DOHH2 (cell line): ENCODE measurements around the gene CRYGD.
"Not testable (repeated sequence)": the region's sequence is repeated elsewhere in the genome, so short reads cannot be mapped to it uniquely, and the experiment has no call there.

ENCODE experiments used
- H3F3A ChIP-seq: fragments of 200-600 bp; sonication (generic), shearing (Covaris generic); 2 replicates; pipeline ENCODE4 v1.6.0; 2016; ENCODE audit warnings: antibody characterized with exemption, mild to moderate bottlenecking; ENCODE audit not compliant: control insufficient read depth, insufficient read depth
- H3K27ac ChIP-seq: fragments of 200-600 bp; sonication (generic); 2 replicates; pipeline ENCODE4 v1.5.1; 2014; ENCODE audit warnings: low read depth, mild to moderate bottlenecking, low read length, moderate library complexity
- H3K27me3 ChIP-seq: fragments of 200-600 bp; sonication (generic); 2 replicates; pipeline ENCODE4 v1.6.1; 2014; ENCODE audit warnings: mild to moderate bottlenecking, low read length, mixed read lengths; ENCODE audit not compliant: control insufficient read depth
- H3K36me3 ChIP-seq: fragments of 200-600 bp; sonication (generic); 2 replicates; pipeline ENCODE4 v1.6.1; 2014; ENCODE audit warnings: mild to moderate bottlenecking, low read length, moderate library complexity, mixed read lengths; ENCODE audit not compliant: control insufficient read depth
- H3K4me1 ChIP-seq: fragments of 200-600 bp; sonication (generic); 2 replicates; pipeline ENCODE4 v1.6.1; 2014; ENCODE audit warnings: mild to moderate bottlenecking, low read length, mixed read lengths; ENCODE audit not compliant: control insufficient read depth
- H3K4me2 ChIP-seq: fragments of 200-600 bp; sonication (generic); 2 replicates; pipeline ENCODE4 v1.6.0; 2014; ENCODE audit warnings: mild to moderate bottlenecking, low read length, moderate library complexity
- H3K4me3 ChIP-seq: fragments of 200-600 bp; sonication (generic); 2 replicates; pipeline ENCODE4 v1.5.1; 2014; ENCODE audit warnings: mild to moderate bottlenecking, low read length, mixed read lengths
- H3K79me2 ChIP-seq: fragments of 200-600 bp; sonication (generic); 2 replicates; pipeline ENCODE4 v1.6.1; 2014; ENCODE audit warnings: mild to moderate bottlenecking, low read length, mixed read lengths; ENCODE audit not compliant: control insufficient read depth
- H3K9me2 ChIP-seq: fragments of 200-600 bp; sonication (generic); replicated peaks from 2 replicates; pipeline ENCODE4 v1.6.1; 2014; ENCODE audit warnings: mild to moderate bottlenecking, low read length, mixed read lengths; ENCODE audit not compliant: control insufficient read depth
- H3K9me3 ChIP-seq: fragments of 200-600 bp; sonication (generic); 2 replicates; pipeline ENCODE4 v1.6.1; 2014; ENCODE audit warnings: antibody characterized with exemption, low read length, mixed read lengths; ENCODE audit not compliant: control insufficient read depth, insufficient read depth
- H4K20me1 ChIP-seq: fragments of 200-600 bp; sonication (generic); 2 replicates; pipeline ENCODE4 v1.6.0; 2014; ENCODE audit warnings: low read depth, mild to moderate bottlenecking, antibody characterized with exemption, low read length, moderate library complexity; ENCODE audit not compliant: control insufficient read depth, insufficient read depth
- EZH2phosphoT487 ChIP-seq: fragments of 200-600 bp; sonication (generic); IDR thresholded peaks from 2 replicates; pipeline ENCODE4 v1.6.1; 2017; ENCODE audit warnings: borderline replicate concordance, mild to moderate bottlenecking, antibody characterized with exemption, low read length, moderate library complexity, mixed read lengths
- TF ChIP-seq, protein P1 (sequence below): fragments of 200-600 bp; sonication (generic); IDR thresholded peaks from one replicate; pipeline ENCODE4 v1.5.1; 2014; ENCODE audit warnings: antibody characterized with exemption, mild to moderate bottlenecking, low read depth, low read length; ENCODE audit not compliant: poor library complexity, severe bottlenecking

Gene CRYGD

DNA sequence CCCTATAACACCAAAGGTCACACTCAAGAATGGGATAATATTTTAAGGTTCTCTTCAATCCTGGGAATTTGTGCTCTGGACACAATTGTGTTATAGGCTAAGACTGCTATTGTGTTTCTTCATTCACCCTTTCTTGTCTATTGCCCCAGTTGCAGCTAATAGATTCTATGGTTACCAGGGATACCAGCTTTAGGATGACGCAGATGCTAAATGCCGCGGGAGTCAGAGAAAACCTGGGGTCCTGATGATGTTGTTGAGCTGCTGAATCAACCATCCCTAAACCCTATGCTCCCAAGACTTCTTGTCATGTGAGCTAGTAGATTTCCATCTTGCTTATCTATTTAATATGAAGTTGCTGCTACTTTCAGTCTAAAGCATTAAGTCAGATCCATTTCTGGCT, 5.4 kb downstream of the CRYGD start:
- Histone ChIP-seq H3K9me3 (no peaks in the 10 kb centered on the region), H3K27me3 (peaks cover 12% of the 10 kb centered on the region; the same call in 1 of the 2 replicates), H3K79me2 (no peaks in the 10 kb centered on the region), H3K4me1 (no peaks in the 10 kb centered on the region), H3K27ac (no peak overlapping the region), H3F3A (no peaks in the 10 kb centered on the region), H3K9me2 (no peaks in the 10 kb centered on the region), H3K4me3 (no peak overlapping the region), H4K20me1 (no peaks in the 10 kb centered on the region), H3K4me2 (no peak overlapping the region), H3K36me3 (no peaks in the 10 kb centered on the region)
- TF ChIP-seq, protein P1, sequence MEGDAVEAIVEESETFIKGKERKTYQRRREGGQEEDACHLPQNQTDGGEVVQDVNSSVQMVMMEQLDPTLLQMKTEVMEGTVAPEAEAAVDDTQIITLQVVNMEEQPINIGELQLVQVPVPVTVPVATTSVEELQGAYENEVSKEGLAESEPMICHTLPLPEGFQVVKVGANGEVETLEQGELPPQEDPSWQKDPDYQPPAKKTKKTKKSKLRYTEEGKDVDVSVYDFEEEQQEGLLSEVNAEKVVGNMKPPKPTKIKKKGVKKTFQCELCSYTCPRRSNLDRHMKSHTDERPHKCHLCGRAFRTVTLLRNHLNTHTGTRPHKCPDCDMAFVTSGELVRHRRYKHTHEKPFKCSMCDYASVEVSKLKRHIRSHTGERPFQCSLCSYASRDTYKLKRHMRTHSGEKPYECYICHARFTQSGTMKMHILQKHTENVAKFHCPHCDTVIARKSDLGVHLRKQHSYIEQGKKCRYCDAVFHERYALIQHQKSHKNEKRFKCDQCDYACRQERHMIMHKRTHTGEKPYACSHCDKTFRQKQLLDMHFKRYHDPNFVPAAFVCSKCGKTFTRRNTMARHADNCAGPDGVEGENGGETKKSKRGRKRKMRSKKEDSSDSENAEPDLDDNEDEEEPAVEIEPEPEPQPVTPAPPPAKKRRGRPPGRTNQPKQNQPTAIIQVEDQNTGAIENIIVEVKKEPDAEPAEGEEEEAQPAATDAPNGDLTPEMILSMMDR: no peak
- no peak for TF ChIP-seq EZH2phosphoT487

DNA sequence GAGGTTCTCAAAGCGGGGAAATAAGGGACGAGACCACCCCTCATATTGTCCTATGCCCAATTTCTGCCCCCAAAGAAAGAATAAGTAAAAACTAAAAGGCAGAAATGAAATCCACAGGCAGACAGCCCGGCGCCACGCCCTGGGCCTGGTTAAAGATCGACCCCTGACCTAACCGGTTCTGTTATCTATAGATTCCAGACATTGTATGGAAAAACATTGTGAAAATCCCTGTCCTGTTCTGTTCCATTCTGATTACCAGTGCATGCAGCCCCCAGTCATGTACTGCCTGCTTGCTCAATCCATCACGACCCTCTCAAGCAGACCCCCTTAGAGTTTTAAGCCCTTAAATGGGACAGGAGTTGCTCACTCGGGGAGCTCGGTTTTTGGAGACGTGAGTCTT, 6.9 kb downstream of the CRYGD start:
- H3K36me3 ChIP-seq, H4K20me1 ChIP-seq, H3K4me1 ChIP-seq, H3K27ac ChIP-seq, H3F3A ChIP-seq, H3K4me2 ChIP-seq, H3K79me2 ChIP-seq, H3K27me3 ChIP-seq, H3K4me3 ChIP-seq, H3K9me3 ChIP-seq, H3K9me2 ChIP-seq: not testable (repeated sequence)

DNA sequence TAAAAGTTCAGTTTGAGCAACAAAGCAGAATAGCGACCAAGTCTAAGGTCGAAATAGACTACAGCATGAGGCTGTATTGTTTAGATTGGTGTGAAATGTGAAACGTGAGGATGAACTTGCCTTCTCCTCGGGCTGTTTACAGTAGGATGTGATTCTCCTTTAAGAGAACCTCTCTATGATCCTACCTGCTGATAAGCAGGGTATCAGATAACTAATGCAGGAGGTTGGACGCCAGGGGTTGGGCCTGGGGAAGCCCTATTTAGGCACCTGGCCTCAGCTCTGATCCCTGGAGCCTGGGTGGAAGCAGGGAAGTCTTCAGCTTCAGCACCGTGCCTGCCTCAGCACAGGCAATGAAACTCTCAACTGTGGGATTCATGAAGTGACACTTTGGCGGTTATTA, 11.4 kb downstream of the CRYGD start:
- H3K4me2 ChIP-seq: no peak overlapping the region
- no peaks in the 10 kb centered on the region for H3F3A ChIP-seq
- H4K20me1 ChIP-seq: no peaks in the 10 kb centered on the region
- TF ChIP-seq, protein P1: no peak
- no peak for TF ChIP-seq EZH2phosphoT487
- no peaks in the 10 kb centered on the region for H3K9me2 ChIP-seq
- no peaks in the 10 kb centered on the region for H3K4me1 ChIP-seq
- no peaks in the 10 kb centered on the region for H3K9me3 ChIP-seq
- no peak overlapping the region for H3K4me3 ChIP-seq
- no peaks in the 10 kb centered on the region for H3K36me3 ChIP-seq
- no peaks in the 10 kb centered on the region for H3K27me3 ChIP-seq
- no peaks in the 10 kb centered on the region for H3K79me2 ChIP-seq
- no peak overlapping the region for H3K27ac ChIP-seq

DNA sequence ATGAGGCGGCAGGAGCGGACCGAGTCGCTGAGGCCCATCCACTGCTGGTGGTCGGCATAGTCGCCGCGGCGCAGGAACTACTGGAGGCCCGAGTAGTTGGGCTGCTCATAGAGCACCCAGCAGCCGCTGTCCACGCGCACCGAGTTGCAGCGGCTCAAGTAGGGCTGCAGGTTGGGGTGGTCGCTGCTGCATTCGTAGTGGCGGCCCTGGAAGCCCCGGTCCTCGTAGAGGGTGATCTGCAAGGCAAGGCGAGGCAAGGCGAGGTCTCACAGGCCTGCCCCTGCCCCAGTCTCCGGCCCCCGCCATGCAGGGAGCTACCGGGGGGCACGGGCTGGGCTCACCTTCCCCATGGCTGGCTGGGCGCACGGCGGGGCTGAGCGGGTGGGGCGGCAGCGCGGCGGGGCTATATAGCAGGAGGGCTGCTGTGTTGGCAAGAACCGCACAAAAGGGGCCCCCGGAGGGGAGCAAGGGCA, 12.0 kb downstream of the CRYGD start:
- H3F3A ChIP-seq, H3K9me2 ChIP-seq, H3K4me3 ChIP-seq, H3K9me3 ChIP-seq, H3K36me3 ChIP-seq, H3K4me1 ChIP-seq, H3K27me3 ChIP-seq, H3K4me2 ChIP-seq, H3K27ac ChIP-seq, H3K79me2 ChIP-seq, H4K20me1 ChIP-seq: not testable (repeated sequence)
